ENCODE results near the gene GAB1.

The GAB1 gene

DNA sequence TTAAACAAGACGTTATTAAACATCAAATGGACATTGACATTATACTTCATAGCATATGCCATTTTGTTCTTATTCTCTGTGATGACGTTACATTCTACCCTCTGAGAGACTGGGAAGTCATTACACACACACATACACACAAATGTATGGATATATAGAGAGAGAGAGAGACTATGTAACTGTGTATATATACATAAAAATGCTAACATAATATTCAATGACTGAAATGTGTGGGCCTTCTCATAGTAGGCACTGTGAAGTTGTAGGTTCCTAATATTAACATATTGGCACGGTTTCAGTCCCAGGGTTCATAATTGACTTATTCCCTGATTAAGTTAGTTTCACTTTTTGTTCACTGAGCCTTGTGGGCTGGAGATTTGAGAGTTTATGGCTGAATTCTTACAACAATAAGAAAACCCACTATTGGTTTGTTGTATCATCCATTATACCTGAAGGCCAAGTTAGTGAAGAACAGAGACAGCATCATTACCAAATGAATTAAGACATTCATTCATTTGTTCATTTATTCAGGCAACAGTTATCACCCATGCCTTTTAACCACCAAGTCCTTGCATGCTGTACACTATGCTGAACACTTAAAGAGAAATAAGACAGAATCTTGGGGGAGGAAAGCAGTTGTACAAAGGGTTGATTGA is 68.5 kb downstream of the GAB1 start:
- no peak for DNase-seq (ENCODE audit: extremely low read depth, low read depth)
- no peak for TF ChIP-seq CTCF (IDR thresholded peaks at IDR 0.05; ENCODE audit: low read depth, low read length)

DNA sequence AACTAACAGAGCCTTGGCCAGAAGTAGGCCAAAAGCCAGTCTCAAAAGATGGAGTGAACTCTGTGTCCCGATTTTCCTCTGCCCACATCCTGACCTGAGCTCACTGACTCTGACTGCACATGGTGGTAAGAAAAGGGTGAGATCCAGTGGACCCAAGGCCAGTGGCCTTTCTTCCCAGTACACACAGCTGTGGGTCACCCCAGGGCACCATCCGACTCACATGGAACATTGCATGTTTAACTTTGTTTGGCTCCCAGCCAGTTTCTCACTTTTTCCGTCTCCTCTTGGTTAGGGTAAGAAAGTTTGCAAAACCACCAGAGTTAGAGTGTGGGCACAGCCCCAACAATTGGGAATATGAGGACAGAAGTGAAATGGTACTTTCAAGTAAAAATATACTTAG is 69.8 kb downstream of the GAB1 start:
- no peak for TF ChIP-seq CTCF (IDR thresholded peaks at IDR 0.05; ENCODE audit: low read depth, low read length)
- no peak for DNase-seq (ENCODE audit: extremely low read depth, low read depth)

GRCh38 chr4:143407474-143407873 is 70.8 kb downstream of the GAB1 start:
- TF ChIP-seq CTCF (IDR thresholded peaks at IDR 0.05; ENCODE audit: low read depth, low read length): no peak

DNA sequence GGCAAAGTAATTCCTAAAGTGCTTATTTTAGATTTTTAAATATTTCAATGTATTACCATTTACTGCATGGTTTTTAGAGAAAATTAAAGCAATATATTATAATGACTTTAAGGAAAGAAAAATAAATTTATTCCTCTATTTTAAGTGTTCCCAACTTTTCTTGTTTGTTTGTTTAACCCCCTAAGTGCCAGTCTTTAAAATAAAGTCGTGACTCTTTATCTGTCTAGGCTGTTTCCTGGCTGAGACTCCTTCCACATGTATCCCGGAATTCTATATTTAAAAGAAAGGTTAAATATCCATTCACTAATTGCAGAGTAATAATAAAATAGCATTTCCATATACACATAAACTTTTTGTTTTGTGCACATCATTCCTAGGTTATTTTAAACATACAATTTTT is 71.2 kb downstream of the GAB1 start:
- no peak for DNase-seq (ENCODE audit: extremely low read depth, low read depth)
- TF ChIP-seq CTCF (IDR thresholded peaks at IDR 0.05; ENCODE audit: low read depth, low read length): no peak

More at GRCh38 chr4:143407474-143407873, 70.8 kb downstream of the GAB1 start:
- no peak for DNase-seq (ENCODE audit: extremely low read depth, low read depth)

DNA sequence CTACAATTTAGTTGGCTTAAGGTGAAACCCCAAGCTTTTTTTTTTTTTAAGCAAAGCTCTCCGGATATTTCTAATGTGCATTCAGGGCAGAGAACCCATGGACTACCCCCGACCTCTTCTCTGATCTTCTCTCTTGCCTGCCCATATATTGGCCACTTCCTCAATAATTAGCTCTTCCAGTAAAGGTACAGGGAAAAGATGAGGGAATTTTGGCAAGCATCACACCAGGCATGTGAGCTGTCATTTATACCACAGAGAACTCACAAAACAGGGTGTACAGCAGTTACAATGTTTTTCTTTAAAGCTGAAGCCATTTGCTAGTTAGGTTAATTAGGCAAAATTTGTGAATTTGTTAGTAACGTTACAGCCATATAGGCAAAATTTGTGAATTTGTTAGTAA is 73.3 kb downstream of the GAB1 start:
- TF ChIP-seq CTCF (IDR thresholded peaks at IDR 0.05; ENCODE audit: low read depth, low read length): no peak
- DNase-seq (ENCODE audit: extremely low read depth, low read depth): no peak

- no peak for DNase-seq (ENCODE audit: extremely low read depth, low read depth)
- no peak for TF ChIP-seq CTCF (IDR thresholded peaks at IDR 0.05; ENCODE audit: low read depth, low read length)
Measured at GRCh38 chr4:143411527-143412419, 75.1 kb downstream of the GAB1 start.

DNA sequence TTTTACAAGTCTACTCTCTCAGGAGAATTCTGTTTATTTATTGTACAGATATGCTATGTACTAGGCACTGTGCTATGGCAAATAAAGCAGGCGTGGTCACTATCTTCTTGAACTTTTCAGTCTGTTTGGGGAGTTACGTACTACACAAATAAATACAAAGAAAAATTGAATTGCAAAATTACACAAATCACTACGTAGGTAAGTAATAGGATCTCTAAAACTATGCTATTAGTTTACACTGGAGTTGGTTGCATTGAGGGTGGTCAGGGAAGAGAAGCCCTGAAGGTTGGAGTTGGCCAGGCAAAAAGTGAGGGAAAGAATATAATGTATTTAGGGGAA is 75.7 kb downstream of the GAB1 start:
- TF ChIP-seq CTCF (IDR thresholded peaks at IDR 0.05; ENCODE audit: low read depth, low read length): no peak
- DNase-seq (ENCODE audit: extremely low read depth, low read depth): no peak

Data from AG09319 (cell line).